ENCODE measurements around the gene ANXA8L1. TPM values are rescaled to one million over a fixed set of nuclear protein-coding genes. Genes with fewer than 3 reads are reported as not detected.

The ANXA8L1 gene
- 35.2 and 362 TPM in 2 replicates for total RNA-seq

GRCh38 chr10:46375406-46375805 lies at the start of gene ANXA8L1:
TSS of gene ANXA8L1 (plus strand) at chr10:46375776. CDS start at chr10:46375852, 76 bp downstream.

Other genes with a start within 250 kb of the ANXA8L1 start
- gene ANTXRL, start 88.8 kb upstream of the ANXA8L1 start, total RNA-seq, result not detected in 2 replicates
- 0.07 TPM in 1 of 2 replicates, not detected in the other for gene NPY4R, start 90.2 kb downstream of the ANXA8L1 start, total RNA-seq
- gene GPRIN2, start 180.9 kb downstream of the ANXA8L1 start, total RNA-seq, result 1.4 and 7.8 TPM in 2 replicates
- gene SYT15, start 203.4 kb downstream of the ANXA8L1 start, total RNA-seq, result under 0.01 and 0.14 TPM in 2 replicates